HepG2 (cell line): Measurements from ENCODE around the gene NRN1L. TPM values are rescaled to one million over a fixed set of nuclear protein-coding genes. Genes with fewer than 3 reads are reported as not detected.

Source experiments
- CBX5 ChIP-seq: sonication (generic); formaldehyde crosslinking; IDR thresholded peaks from 2 replicates; pipeline ENCODE4 v1.4.0; 2020; ENCODE audit warnings: missing genetic modification reagents, borderline replicate concordance
- EED ChIP-seq: sonication (generic); formaldehyde crosslinking; IDR thresholded peaks from 2 replicates; pipeline ENCODE4 v1.5.0; 2020; ENCODE audit warnings: mild to moderate bottlenecking, missing genetic modification reagents
- HCFC1 ChIP-seq: fragments of 150-350 bp; IDR thresholded peaks from 2 replicates; pipeline ENCODE4 v1.6.1; 2014; ENCODE audit warnings: low read depth, low read length
- JUNB ChIP-seq: sonication (generic); formaldehyde crosslinking; IDR thresholded peaks from 2 replicates; pipeline ENCODE4 v1.8.0; 2022; ENCODE audit warnings: missing genetic modification reagents, mild to moderate bottlenecking, borderline replicate concordance
- MEF2D ChIP-seq: sonication (generic); formaldehyde crosslinking; IDR thresholded peaks from 2 replicates; pipeline ENCODE4 v1.5.1; 2020; ENCODE audit warnings: mild to moderate bottlenecking, missing genetic modification reagents
- MTA1 ChIP-seq: sonication (generic); formaldehyde crosslinking; IDR thresholded peaks from 2 replicates; pipeline ENCODE4 v1.4.0; 2020; ENCODE audit warnings: missing genetic modification reagents, mild to moderate bottlenecking, borderline replicate concordance
- PHF20 ChIP-seq: sonication (generic); formaldehyde crosslinking; IDR thresholded peaks from 2 replicates; pipeline ENCODE4 v1.5.0; 2020; ENCODE audit warnings: mild to moderate bottlenecking, missing genetic modification reagents
- POLR2AphosphoS2 ChIP-seq: IDR thresholded peaks from 2 replicates; pipeline ENCODE4 v1.6.1; 2011; ENCODE audit warnings: low read depth, low read length, improper control_type of control experiment
- REL ChIP-seq: sonication (generic); formaldehyde crosslinking; conservative IDR thresholded peaks from 2 replicates; pipeline ENCODE4 v1.8.0; 2022; ENCODE audit warnings: mild to moderate bottlenecking, missing genetic modification reagents, moderate library complexity
- RNF2 ChIP-seq: fragments of 450-650 bp; conservative IDR thresholded peaks from 2 replicates; pipeline ENCODE4 v1.6.1; 2016; ENCODE audit warnings: low read depth
- SAFB2 ChIP-seq: sonication (generic); formaldehyde crosslinking; IDR thresholded peaks from 2 replicates; pipeline ENCODE4 v1.5.1; 2020; ENCODE audit warnings: missing genetic modification reagents, low read depth, mild to moderate bottlenecking, borderline replicate concordance
- ZKSCAN1 ChIP-seq: fragments of 150-350 bp; IDR thresholded peaks from 2 replicates; pipeline ENCODE4 v1.6.1; 2014; ENCODE audit warnings: low read length
- ZNF264 ChIP-seq: sonication (generic); formaldehyde crosslinking; IDR thresholded peaks from 2 replicates; pipeline ENCODE4 v1.4.0; 2020; ENCODE audit warnings: missing genetic modification reagents
- ZNF274 ChIP-seq: sonication (generic); formaldehyde crosslinking; IDR thresholded peaks from 2 replicates; pipeline ENCODE4 v1.5.1; 2020; ENCODE audit warnings: mild to moderate bottlenecking, missing genetic modification reagents
- ZNF605 ChIP-seq: sonication (generic); formaldehyde crosslinking; IDR thresholded peaks from 2 replicates; pipeline ENCODE4 v1.8.0; 2022; ENCODE audit warnings: mild to moderate bottlenecking, missing genetic modification reagents
- ZNF644 ChIP-seq: IDR thresholded peaks from 2 replicates; pipeline ENCODE4 v1.6.1; 2016; ENCODE audit warnings: low read depth
- ZNF790 ChIP-seq: sonication (generic); formaldehyde crosslinking; IDR thresholded peaks from 2 replicates; pipeline ENCODE4 v1.8.0; 2022; ENCODE audit warnings: missing genetic modification reagents, mild to moderate bottlenecking, borderline replicate concordance
- polyA plus RNA-seq, 8 experiments: library from polyadenylated mRNA; depleted of rRNA in 3 of 8; stranded (reverse) in 7 of 8; unstranded in 1 of 8; fragments of >200 nt; fragmentation: Illumina TruSeq in 4 of 8; extraction: Trizol in 4 of 8; gene quantifications; 2 replicates each; pipeline versions ENCODE4 v1.2.1 to v1.2.3, GENCODE V29; 2011 to 2016; ENCODE audit warnings: low read depth in 4 of 8, missing spikeins in 1 of 8, mixed read lengths in 1 of 8; ENCODE audit not compliant: insufficient read depth in 1 of 8
- total RNA-seq, 5 experiments: library from RNA; depleted of rRNA; stranded (reverse); fragments of >200 nt; fragmentation: Illumina TruSeq; extraction: Trizol; gene quantifications; 2 replicates each; pipeline ENCODE4 v1.2.3, GENCODE V29; 2016; ENCODE audit warnings: low read depth in 1 of 5
- TF ChIP-seq, protein P1 (sequence below): sonication (generic); formaldehyde crosslinking; IDR thresholded peaks from 2 replicates; pipeline ENCODE4 v1.4.0; 2020; ENCODE audit warnings: missing genetic modification reagents, borderline replicate concordance
- TF ChIP-seq, protein P2 (sequence below): sonication (generic); formaldehyde crosslinking; IDR thresholded peaks from 2 replicates; pipeline ENCODE4 v1.9.0; 2021; ENCODE audit warnings: missing genetic modification reagents, borderline replicate concordance
- TF ChIP-seq, protein P3 (sequence below): sonication (generic); formaldehyde crosslinking; IDR thresholded peaks from 2 replicates; pipeline ENCODE4 v1.5.0; 2020; ENCODE audit warnings: missing genetic modification reagents
- TF ChIP-seq, protein P4 (sequence below): sonication (generic); formaldehyde crosslinking; IDR thresholded peaks from 2 replicates; pipeline ENCODE4 v1.4.0; 2020; ENCODE audit warnings: missing genetic modification reagents
- TF ChIP-seq, protein P5 (sequence below): sonication (generic); formaldehyde crosslinking; IDR thresholded peaks from 2 replicates; pipeline ENCODE4 v1.8.1; 2023; ENCODE audit warnings: mild to moderate bottlenecking, missing genetic modification reagents

Gene NRN1L
- total and polyA plus RNA-seq, 2 of the 13 experiments (the other 11 are each of a cell fraction or from before 2014, with no cell fraction given), result 0.53 to 1.2 TPM

DNA sequence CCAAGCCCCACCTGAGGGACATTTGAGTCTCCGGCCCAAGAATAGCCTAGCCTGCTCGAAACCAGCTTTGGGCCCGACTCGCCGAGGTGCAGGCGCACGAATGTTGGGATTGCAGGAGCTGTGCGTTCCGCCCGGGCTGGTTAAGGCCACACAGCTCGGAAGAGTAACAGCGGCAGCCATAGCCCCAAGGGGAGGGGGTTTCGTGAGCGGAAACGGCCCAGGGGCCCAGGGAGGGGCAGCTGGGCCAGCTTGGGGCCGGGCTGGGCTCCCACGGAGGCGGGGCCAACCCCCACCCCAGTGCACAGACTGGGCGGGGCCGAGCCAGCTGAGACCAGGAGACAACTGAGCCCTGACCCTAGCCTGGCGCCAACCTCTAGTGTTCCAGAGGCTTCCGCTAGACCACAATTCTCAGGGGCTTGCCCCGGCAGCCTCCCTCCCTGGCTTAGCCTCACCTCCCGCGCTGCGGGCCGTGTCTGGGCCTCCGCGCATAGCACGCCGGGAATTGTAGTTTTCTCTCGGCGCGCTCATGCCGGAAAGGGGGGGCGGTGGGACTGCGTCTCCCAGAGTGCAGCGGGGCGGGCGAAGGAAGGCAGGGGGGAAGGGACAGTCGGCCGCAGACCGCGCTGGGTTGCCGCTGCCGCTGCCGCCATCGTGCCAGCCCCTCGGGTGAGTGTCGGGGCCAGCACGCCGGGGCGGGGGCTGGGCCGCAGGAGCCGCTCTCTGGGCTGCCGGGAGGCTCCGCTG is 38.2 kb upstream of the NRN1L start, which contains the start of gene NUTF2 (continued):
- TF ChIP-seq, protein P1, sequence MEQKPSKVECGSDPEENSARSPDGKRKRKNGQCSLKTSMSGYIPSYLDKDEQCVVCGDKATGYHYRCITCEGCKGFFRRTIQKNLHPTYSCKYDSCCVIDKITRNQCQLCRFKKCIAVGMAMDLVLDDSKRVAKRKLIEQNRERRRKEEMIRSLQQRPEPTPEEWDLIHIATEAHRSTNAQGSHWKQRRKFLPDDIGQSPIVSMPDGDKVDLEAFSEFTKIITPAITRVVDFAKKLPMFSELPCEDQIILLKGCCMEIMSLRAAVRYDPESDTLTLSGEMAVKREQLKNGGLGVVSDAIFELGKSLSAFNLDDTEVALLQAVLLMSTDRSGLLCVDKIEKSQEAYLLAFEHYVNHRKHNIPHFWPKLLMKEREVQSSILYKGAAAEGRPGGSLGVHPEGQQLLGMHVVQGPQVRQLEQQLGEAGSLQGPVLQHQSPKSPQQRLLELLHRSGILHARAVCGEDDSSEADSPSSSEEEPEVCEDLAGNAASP (CRISPR knock-in tag), result peak; percentile 60
- TF ChIP-seq SAFB2 (CRISPR knock-in tag) (peak; percentile 72; the same call in 1 of the 2 replicates), HCFC1 (peak; percentile 97), MEF2D (peak; percentile 72; the same call in 1 of the 2 replicates), ZNF605 (CRISPR knock-in tag) (peak; percentile 98), PHF20 (peak; percentile 66), MTA1 (CRISPR knock-in tag) (peak; percentile 83), EED (0 out of 2 replicates have a peak, but pooled peaks have one; percentile 14), ZNF644 (CRISPR knock-in tag) (no peak), JUNB (no peak), ZKSCAN1 (0 out of 2 replicates have a peak, but pooled peaks have one; percentile 54), ZNF274 (CRISPR knock-in tag) (peak; percentile 70; the same call in 1 of the 2 replicates), ZNF790 (peak; percentile 48; the same call in 1 of the 2 replicates), ZNF264 (CRISPR knock-in tag) (peak; percentile 80), RNF2 (no peak), CBX5 (CRISPR knock-in tag) (peak; percentile 80; the same call in 1 of the 2 replicates), REL (CRISPR knock-in tag) (no peak), POLR2AphosphoS2 (no peak)
- TF ChIP-seq, protein P2, sequence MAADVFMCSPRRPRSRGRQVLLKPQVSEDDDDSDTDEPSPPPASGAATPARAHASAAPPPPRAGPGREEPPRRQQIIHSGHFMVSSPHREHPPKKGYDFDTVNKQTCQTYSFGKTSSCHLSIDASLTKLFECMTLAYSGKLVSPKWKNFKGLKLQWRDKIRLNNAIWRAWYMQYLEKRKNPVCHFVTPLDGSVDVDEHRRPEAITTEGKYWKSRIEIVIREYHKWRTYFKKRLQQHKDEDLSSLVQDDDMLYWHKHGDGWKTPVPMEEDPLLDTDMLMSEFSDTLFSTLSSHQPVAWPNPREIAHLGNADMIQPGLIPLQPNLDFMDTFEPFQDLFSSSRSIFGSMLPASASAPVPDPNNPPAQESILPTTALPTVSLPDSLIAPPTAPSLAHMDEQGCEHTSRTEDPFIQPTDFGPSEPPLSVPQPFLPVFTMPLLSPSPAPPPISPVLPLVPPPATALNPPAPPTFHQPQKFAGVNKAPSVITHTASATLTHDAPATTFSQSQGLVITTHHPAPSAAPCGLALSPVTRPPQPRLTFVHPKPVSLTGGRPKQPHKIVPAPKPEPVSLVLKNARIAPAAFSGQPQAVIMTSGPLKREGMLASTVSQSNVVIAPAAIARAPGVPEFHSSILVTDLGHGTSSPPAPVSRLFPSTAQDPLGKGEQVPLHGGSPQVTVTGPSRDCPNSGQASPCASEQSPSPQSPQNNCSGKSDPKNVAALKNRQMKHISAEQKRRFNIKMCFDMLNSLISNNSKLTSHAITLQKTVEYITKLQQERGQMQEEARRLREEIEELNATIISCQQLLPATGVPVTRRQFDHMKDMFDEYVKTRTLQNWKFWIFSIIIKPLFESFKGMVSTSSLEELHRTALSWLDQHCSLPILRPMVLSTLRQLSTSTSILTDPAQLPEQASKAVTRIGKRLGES (CRISPR knock-in tag), result no peak
- TF ChIP-seq, protein P3, sequence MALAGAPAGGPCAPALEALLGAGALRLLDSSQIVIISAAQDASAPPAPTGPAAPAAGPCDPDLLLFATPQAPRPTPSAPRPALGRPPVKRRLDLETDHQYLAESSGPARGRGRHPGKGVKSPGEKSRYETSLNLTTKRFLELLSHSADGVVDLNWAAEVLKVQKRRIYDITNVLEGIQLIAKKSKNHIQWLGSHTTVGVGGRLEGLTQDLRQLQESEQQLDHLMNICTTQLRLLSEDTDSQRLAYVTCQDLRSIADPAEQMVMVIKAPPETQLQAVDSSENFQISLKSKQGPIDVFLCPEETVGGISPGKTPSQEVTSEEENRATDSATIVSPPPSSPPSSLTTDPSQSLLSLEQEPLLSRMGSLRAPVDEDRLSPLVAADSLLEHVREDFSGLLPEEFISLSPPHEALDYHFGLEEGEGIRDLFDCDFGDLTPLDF (CRISPR knock-in tag), result peak; percentile 97
- TF ChIP-seq, protein P4, sequence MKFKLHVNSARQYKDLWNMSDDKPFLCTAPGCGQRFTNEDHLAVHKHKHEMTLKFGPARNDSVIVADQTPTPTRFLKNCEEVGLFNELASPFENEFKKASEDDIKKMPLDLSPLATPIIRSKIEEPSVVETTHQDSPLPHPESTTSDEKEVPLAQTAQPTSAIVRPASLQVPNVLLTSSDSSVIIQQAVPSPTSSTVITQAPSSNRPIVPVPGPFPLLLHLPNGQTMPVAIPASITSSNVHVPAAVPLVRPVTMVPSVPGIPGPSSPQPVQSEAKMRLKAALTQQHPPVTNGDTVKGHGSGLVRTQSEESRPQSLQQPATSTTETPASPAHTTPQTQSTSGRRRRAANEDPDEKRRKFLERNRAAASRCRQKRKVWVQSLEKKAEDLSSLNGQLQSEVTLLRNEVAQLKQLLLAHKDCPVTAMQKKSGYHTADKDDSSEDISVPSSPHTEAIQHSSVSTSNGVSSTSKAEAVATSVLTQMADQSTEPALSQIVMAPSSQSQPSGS, result peak; percentile 64; the same call in 1 of the 2 replicates
- TF ChIP-seq, protein P5, sequence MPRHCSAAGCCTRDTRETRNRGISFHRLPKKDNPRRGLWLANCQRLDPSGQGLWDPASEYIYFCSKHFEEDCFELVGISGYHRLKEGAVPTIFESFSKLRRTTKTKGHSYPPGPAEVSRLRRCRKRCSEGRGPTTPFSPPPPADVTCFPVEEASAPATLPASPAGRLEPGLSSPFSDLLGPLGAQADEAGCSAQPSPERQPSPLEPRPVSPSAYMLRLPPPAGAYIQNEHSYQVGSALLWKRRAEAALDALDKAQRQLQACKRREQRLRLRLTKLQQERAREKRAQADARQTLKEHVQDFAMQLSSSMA (CRISPR knock-in tag), result peak; percentile 97
